NCI-H748 (cell line): ENCODE measurements around the gene AGA.
A peak's percentile ranks its signal among the peaks of the same experiment; 100 is the strongest.

Source experiments
- DNase-seq: peaks from one replicate; lab custom pipeline; 2025; ENCODE audit not compliant: unreplicated experiment; lab: John Stamatoyannopoulos, UW

Gene AGA

DNA sequence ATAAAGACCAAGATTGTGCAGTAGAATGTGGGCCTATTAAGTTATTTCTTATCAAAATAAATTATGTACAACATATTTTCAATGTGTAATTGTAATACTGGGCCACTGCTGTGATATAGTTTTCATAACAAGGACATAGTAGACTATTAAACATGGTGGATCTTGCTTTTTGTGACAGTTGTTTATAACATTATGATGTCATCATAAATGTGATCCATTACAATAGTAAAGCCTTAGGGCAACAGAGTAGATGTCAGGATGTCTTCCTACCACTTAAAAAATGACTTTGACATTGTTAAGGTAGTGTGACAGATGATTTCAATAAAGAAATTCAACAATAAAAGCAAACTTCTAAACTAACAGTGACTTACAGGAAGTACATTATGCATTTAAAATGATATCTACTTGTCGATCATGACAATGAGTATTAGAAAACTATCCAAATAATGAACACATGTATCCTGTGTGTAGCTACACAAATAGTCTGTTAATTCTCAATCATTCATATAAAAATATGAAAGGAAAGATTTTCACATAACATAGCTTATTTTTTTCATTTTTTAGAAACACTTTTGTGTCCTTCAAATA, 5.3 kb upstream of the AGA start:
- DNase-seq = no peak

DNA sequence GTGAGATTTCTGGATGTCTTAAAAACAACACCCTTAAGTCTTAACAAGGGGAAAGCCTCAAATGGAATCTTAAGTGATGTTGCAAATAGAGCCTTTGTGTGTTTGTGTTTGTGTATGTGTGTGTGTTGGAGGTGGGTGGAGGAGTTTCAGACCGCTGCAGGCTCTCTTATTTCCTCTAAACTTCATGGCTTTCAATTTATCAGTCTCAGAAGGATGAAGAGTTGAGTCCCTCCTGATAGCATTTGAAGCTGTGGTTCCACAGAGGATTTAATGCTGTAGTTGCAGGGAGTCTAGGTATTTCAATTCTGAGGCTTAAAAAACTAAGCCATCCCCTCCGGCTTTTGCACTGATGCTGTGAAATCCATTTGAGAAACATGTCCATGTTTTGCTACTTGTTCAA, 4.3 kb upstream of the AGA start:
- DNase-seq = no peak

DNA sequence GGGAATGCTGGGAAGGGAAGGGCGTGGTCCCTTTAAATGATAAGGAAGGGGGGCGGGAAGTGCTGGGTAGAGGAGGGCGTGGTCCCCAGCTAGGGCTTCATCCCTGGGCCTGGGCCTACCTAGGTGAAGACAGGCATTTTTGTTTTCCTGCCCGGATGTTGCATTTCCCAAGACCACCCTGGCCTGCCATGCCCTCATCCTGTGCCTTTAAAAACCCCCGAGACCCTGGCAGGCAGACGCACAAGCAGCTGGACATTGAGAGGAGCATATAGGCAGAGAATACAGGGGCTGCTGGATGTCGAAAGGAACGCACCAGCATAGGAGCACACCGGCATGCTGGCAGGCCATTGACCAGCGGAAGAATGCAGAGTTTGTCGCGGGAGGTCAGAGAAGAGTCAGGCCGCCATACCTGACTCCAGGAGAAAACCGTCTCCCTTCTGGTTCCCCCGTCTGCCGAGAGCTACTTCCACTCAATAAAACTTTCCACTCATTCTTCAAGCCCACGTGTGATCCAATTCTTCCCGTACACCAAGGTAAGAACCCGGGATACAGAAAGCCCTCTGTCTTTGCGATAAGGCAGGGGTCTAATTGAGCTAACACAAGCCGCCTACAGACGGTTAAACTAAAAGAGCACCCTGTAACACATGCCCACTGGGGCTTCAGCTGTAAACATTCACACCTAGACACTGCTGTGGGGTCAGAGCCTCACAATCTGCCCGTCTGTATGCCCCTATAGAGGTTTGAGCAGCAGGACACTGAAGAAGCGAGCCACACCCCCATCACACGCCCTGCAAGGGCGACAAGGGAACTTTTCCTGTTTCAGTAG, 2.9 kb upstream of the AGA start:
- DNase-seq = peak; percentile 5

DNA sequence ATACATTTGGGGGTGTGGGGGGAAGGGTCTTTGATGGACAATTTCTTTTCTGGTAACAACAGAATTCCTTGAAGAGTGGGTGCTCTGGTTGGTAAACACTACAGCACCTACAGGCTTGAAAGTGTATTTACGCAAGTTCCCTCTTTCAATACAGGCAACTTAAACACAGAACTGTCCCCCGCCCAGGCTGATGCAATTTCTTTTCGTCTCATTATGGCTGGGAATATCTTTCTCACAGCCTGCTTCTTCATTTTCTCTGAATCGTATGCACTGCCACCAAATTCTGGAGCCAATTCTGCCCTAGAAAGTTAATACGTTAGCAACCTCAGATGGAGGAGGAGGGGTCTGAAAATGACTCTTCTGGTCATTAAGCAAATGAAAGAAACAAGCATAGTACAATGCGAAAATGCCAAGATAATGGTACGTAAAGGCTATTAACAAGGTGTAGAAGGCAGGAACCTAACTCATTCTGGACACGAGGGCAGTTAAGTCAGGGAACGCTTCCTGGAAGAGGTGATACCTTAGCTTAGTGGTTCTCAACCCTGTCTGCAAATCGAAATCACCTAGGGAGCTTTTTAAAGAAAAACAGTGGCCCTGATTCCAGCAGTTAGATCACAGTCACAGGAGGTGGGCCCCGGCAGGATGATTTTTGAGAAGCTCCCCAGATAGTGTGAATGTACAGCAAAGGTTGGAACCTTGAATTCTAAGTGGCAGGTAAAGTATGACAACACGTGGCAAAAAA, 1.0 kb downstream of the AGA start:
- DNase-seq = peak; percentile 59

DNA sequence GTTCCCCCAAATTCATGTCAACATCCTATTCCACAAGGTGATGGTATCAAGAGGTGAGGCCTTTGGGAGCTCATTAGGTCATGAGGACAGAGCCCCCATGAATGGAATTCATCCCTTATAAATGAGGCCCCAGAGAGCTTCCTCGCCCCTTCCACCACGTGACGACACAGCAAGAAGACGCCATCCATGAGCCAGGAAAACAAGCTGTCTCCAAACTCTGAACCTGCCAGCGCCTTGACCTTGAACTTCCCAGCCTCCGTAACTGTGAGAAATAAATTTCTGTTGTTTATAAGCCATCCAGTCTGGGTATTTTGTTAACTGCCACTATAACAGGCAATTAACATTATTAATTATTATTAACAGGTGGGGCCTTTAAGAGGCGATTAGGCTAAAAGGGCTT, 5.8 kb downstream of the AGA start:
- DNase-seq = no peak

DNA sequence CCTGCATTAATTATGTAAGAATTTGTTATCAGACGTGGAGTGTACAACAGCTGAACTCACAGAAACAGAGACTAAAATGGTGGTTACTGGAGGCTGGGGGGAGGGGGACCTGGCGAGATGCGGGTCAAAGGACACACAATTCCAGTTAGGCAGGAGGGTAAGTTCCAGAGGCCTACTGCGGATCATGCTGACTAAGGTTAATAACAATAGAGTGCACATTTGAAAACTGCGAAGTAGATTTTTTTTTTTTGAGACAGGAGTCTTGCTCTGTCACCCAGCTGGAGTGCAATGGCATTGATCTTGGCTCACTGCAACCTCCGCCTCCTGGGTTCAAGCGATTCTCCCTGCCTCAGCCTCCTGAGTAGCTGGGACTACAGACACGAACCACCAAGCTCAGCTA, 7.6 kb downstream of the AGA start:
- no peak for DNase-seq

DNA sequence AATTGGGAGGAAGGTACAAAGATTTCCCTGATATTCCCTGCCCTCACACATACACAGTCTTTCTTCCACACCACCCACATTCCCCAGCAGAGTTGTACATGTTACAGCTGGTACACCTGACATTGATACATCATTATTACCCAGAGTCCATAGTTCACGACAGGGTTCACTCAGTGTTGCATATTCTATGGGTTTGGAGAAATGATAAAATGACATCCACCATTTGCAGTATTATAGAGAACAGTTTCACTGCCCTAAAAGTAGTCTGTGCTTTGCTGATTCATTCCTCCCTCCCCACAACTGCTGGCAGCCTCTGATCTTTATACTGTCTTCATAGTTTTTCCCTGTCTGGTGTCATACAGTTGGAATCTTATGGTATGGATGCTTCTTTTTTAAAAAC, 15.0 kb downstream of the AGA start:
- no peak for DNase-seq

DNA sequence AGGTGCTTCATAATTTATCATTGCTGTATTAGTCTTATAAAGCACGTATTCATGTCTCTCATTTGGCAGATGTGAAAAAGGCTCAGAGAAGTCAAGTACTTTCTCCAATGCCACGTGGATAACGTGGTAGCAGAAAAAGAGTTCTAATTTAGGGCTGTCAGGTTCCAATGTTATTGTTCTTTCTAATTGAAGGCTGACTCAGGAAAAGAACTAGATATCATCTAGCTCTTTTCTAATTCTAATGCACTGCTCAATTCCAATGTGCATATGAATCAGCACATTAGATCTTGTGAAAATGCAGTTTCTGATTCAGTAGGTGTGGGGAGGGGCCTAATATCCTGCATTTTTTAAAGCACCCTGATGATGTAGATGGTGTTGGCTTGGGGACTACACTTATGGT, 22.8 kb downstream of the AGA start:
- DNase-seq = no peak

GRCh38 chr4:177413656-177414055, 28.6 kb downstream of the AGA start:
- no peak for DNase-seq

- DNase-seq = no peak
Observed at GRCh38 chr4:177413076-177413475, 29.2 kb downstream of the AGA start.

DNA sequence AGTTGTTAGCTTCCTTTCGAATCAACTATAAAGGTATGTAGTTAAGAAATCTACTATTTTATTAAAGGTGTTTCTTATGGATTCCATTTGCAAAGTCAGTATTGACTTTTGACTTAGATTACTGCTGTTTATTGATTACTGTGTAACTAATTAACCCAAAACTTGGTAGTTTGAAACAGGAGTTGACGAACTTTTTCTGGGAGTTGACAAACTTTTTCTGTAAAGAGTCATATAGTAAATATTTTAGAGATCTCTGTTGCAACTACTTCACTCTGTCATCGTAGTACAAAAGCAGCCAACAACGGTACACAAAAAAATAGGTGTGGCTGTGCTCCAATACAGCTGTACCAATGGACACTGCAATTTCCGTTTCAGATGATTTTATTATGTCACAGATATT, 30.2 kb downstream of the AGA start:
- no peak for DNase-seq

GRCh38 chr4:177410566-177410965, 31.7 kb downstream of the AGA start:
- DNase-seq = peak; percentile 61

DNA sequence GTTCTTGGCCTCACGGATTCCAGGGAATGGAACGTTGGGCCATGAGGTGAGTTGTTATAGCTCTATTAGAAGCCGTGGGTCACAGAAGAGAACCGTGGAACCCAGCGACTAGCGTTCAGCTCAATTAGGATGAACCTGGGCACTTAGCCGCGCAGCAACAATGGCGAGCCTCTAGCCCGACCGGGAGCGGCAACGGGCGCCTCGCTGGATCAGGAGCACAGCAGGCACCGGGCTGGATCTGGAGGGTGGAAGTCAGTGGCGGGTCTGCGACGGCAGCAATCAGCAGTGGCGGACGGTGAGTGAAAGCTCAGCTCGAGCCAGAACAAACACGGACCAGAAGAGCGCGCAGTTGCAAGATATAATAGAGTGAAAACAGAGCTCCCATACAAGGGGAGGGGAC, 34.2 kb downstream of the AGA start:
- peak; percentile 80 for DNase-seq

DNA sequence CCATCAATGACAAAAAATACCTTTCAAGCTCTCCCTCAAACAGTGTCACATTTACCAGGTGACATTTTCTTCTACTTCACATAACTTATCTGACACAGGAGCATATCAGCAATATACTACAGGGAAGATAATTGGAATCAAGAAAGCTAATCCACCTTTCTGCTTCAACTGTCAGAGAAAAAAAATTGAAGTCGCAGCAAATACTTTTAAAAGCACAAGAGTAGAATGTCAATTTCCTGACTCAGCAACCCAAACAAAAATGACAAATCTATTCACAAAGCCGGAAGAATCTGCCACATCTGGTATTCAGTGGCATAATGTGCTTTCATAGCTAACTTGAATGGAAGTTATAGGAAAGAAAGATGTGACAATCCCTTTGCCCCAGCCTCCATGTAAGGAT, 36.7 kb downstream of the AGA start:
- DNase-seq = no peak

DNA sequence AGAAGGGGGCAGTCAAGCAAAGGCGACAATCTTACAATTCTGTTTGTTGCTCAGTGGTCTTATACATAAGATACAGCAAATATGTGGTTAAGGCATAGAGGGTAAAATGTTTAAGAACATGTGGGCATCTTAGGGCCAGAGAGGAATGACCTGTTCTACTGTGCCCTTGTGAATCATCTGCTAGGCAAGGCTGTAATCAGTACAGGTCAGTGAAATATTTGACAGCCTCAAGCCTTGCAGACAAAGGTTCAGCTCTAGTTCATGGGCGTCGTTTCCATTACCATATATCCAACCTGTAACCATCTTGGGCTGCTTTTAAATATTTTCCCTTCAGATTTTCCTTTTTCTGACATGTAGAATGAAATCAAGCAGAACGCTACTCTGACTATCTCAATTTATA, 37.3 kb downstream of the AGA start:
- no peak for DNase-seq

DNA sequence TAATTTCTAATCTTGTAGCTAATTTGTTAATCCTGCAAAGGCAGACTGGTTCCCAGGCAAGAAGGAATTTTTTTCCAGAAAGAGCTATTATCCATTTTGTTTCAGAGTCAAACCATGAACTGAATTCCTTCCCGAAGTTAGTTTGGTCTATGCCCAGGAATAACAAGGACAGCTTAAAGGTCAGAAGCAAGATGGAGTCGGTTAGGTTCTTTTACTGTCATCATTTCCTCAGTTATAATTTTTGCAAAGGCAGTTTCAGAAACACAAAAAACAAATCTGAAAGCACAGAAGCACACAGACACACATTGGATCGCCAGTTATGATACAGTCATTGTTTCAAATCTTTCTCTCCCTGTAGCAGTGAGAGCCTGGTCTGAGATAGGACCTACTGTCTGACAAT, 37.9 kb downstream of the AGA start:
- DNase-seq = no peak

DNA sequence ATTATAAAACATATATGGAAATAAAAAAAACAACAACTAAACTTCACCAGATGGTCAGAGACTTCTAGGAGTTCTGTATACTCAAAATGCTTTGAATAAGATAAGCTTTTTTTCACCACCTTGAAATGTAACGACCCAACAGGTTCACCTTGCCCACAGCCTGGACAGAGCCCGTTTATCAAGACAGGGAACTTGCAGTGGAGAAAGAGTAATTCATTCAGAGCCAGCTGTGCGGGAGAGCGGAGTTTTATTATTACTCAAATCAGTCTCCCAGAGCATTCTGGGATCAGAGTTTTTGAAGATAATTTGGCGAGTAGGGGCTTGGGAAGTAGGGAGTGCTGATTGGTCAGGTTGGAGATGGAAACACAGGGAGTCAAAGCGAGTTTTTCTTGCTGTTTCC, 38.5 kb downstream of the AGA start:
- no peak for DNase-seq

GRCh38 chr4:177401658-177402273, 40.5 kb downstream of the AGA start:
- DNase-seq = no peak

DNA sequence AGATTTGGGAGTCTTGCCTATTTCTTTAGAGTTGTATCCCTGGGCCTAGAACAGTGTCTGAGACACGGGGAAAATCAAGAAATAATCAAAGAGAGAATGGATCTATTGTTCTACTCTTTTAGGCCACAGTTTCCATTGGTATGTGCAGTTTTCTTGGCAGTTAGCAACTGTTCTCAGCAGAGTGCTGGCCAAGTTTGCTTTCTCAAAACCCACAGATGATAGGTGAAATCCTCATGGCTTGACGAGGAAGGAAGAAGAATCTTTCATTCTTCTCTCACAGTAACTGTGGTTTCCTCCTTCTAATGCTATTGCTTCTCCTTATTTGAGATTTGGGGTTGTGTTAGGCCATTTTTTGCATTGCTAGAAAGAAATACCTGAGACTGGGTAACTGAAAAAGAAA, 42.2 kb downstream of the AGA start:
- DNase-seq = no peak

GRCh38 chr4:177396352-177396751, 45.9 kb downstream of the AGA start:
- no peak for DNase-seq

GRCh38 chr4:177393236-177393635, 49.0 kb downstream of the AGA start:
- no peak for DNase-seq

GRCh38 chr4:177391953-177392352, 50.3 kb downstream of the AGA start:
- no peak for DNase-seq
